TTC549 (cell line): ENCODE measurements around the gene DCDC1.

ENCODE experiments used
- FAIRE-seq: peaks from 2 replicates; lab custom pipeline; 2012; peaks lifted over from hg19 to GRCh38; lab: Jason Lieb, UNC

Gene DCDC1

GRCh38 chr11:31231601-31232000, 137.9 kb downstream of the DCDC1 start:
- no peak for FAIRE-seq

GRCh38 chr11:31218847-31219246, 150.7 kb downstream of the DCDC1 start:
- FAIRE-seq: no peak

GRCh38 chr11:31214372-31214771, 155.2 kb downstream of the DCDC1 start:
- FAIRE-seq: no peak

GRCh38 chr11:31199378-31199777, 170.2 kb downstream of the DCDC1 start:
- FAIRE-seq: no peak

GRCh38 chr11:31173926-31174680, 195.4 kb downstream of the DCDC1 start:
- FAIRE-seq: no peak

- FAIRE-seq: no peak
Observed at GRCh38 chr11:31160504-31161422, 208.8 kb downstream of the DCDC1 start.

- no peak for FAIRE-seq
Observed at GRCh38 chr11:31150841-31151240, 218.7 kb downstream of the DCDC1 start.

- no peak for FAIRE-seq
Observed at GRCh38 chr11:31150011-31150410, 219.5 kb downstream of the DCDC1 start.

GRCh38 chr11:31141789-31142188, 227.8 kb downstream of the DCDC1 start:
- FAIRE-seq: no peak

GRCh38 chr11:31139479-31139878, 230.1 kb downstream of the DCDC1 start:
- no peak for FAIRE-seq

GRCh38 chr11:31132531-31133421, 236.8 kb downstream of the DCDC1 start:
- FAIRE-seq: no peak

- no peak for FAIRE-seq
Observed at GRCh38 chr11:31131760-31132159, 237.8 kb downstream of the DCDC1 start.

- no peak for FAIRE-seq
Observed at GRCh38 chr11:31127290-31127689, 242.2 kb downstream of the DCDC1 start.

GRCh38 chr11:31120428-31120827, 249.1 kb downstream of the DCDC1 start:
- no peak for FAIRE-seq

GRCh38 chr11:31118566-31118965, 251.0 kb downstream of the DCDC1 start:
- FAIRE-seq: no peak

- FAIRE-seq: no peak
Observed at GRCh38 chr11:31117038-31117437, 252.5 kb downstream of the DCDC1 start.

- no peak for FAIRE-seq
Observed at GRCh38 chr11:31114442-31114841, 255.1 kb downstream of the DCDC1 start.

- FAIRE-seq: no peak
Observed at GRCh38 chr11:31110830-31111229, 258.7 kb downstream of the DCDC1 start.

- no peak for FAIRE-seq
Observed at GRCh38 chr11:31109446-31109845, 260.1 kb downstream of the DCDC1 start.

- FAIRE-seq: no peak
Observed at GRCh38 chr11:31107649-31108048, 261.9 kb downstream of the DCDC1 start.

- peak; percentile 9 for FAIRE-seq
Observed at GRCh38 chr11:31106968-31107576, 262.5 kb downstream of the DCDC1 start.

GRCh38 chr11:31106326-31106725, 263.2 kb downstream of the DCDC1 start:
- no peak for FAIRE-seq
